ENCODE measurements around the gene PDE6B. TPM values are rescaled to one million over a fixed set of nuclear protein-coding genes. Genes with fewer than 3 reads are reported as not detected.

The PDE6B gene
- polyA plus RNA-seq, 1 donor from 2014 or later = 3.2 TPM

DNA sequence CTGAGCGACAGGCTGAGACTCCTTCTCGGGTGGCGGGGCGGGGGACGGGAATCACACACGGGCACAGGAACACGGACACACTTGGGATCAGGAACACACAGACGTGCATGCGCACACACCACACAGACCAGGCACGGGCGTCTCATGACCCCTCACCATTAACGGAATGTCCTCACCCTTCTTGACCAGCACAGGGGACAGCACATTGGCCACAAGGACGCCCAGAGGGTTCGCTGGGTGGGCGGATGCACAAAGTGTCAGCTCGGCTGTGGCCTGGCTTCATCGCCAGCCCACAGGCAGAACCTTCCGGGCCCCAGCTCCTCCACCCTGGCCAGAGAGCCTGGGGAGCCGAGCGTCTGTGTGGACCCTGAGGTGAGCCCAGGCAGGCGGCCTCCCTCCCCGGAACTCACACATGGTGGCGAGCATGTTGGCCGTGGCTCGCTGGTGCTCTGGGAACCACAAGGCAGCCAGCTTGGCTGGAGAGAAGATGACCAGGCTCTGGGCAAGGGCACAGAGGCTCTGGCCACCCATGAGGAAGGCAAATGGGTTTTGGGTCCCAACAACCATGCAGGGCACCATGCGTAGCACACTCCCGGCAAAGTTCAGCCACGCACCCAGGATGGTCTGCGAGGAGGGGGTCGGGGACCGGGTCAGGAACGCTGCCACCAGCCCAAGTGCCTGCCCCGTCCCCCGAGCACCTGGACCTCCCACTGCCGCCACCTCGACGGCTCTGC, 60.5 kb downstream of the PDE6B start:
- no peaks in the 10 kb centered on the region for H3K9me3 ChIP-seq (ENCODE audit: low read length)
- no peaks in the 10 kb centered on the region for H4K20me1 ChIP-seq (ENCODE audit: insufficient read depth)
- no peak overlapping the region for H3K4me2 ChIP-seq (ENCODE audit: low read length)
- no peaks in the 10 kb centered on the region for H3K79me2 ChIP-seq (replicated peaks; ENCODE audit: insufficient read depth, low read length)
- no peaks in the 10 kb centered on the region for H3F3A ChIP-seq (ENCODE audit: insufficient read depth, low read length, poor library complexity, severe bottlenecking)
- no peak overlapping the region for H2AFZ ChIP-seq (ENCODE audit: low read depth, low read length)
- no peak for TF ChIP-seq EZH2 (IDR thresholded peaks at IDR 0.05; ENCODE audit: borderline replicate concordance, insufficient read depth, low read length, poor library complexity, severe bottlenecking)
- TF ChIP-seq RAD21 (conservative IDR thresholded peaks at IDR 0.05) = no peak
- no peak for TF ChIP-seq SMC3 (conservative IDR thresholded peaks at IDR 0.05; ENCODE audit: poor library complexity)
- no peak for TF ChIP-seq POLR2AphosphoS5 (IDR thresholded peaks at IDR 0.05)
- no peaks in the 10 kb centered on the region for H3K36me3 ChIP-seq (ENCODE audit: insufficient read depth, low read length)
- no peaks in the 10 kb centered on the region for H3K9me2 ChIP-seq (ENCODE audit: insufficient read depth, low read length)
- no peak overlapping the region for H3K4me3 ChIP-seq (ENCODE audit: low read length)
- no peak overlapping the region for H3K9ac ChIP-seq (ENCODE audit: low read length)
- H3K27me3 ChIP-seq (ENCODE audit: insufficient read depth, low read depth, low read length) = peaks cover 7% of the 10 kb centered on the region
- no peak overlapping the region for H3K27ac ChIP-seq (ENCODE audit: low read length)

DNA sequence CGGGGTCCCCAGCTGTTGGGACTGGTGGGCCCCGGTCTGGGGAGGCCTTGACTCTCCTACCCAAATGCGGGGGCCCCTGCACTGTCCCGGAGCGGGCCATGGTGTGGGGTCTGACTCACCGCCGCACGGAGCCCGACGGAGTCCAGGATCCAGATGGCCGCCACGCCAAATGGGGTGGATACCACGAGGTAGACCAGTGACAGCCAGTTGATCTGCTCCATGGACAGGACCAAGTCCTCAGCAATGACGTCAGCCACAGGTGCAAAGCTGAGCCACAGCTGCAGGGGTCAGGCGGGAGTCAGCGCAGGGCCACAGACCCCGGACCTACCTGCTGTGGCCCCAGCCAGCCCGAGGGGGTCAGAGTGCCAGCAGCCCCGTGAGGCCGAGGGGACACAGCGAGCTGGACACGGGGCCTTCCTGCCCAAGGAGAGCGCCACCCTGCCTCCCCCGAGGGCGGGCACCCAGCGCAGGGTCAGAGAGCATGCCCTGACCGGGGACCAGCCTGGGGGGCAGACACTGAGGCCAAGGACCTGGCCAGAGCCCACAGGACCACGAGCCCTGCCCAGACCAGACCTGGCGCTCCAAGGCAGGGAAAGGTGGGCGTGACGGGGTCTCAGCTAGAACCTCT, 61.2 kb downstream of the PDE6B start:
- Histone ChIP-seq H2AFZ (ENCODE audit: low read depth, low read length) (no peak overlapping the region), H3K36me3 (ENCODE audit: insufficient read depth, low read length) (no peaks in the 10 kb centered on the region), H3K9me2 (ENCODE audit: insufficient read depth, low read length) (no peaks in the 10 kb centered on the region), H3K4me3 (ENCODE audit: low read length) (no peak overlapping the region), H3K9me3 (ENCODE audit: low read length) (no peaks in the 10 kb centered on the region), H3K27me3 (ENCODE audit: insufficient read depth, low read depth, low read length) (peaks cover 7% of the 10 kb centered on the region), H3F3A (ENCODE audit: insufficient read depth, low read length, poor library complexity, severe bottlenecking) (no peaks in the 10 kb centered on the region), H3K9ac (ENCODE audit: low read length) (no peak overlapping the region), H3K79me2 (replicated peaks; ENCODE audit: insufficient read depth, low read length) (no peaks in the 10 kb centered on the region), H3K4me2 (ENCODE audit: low read length) (no peak overlapping the region), H4K20me1 (ENCODE audit: insufficient read depth) (no peaks in the 10 kb centered on the region), H3K27ac (ENCODE audit: low read length) (no peak overlapping the region)
- TF ChIP-seq SMC3 (conservative IDR thresholded peaks at IDR 0.05; ENCODE audit: poor library complexity) = no peak
- TF ChIP-seq RAD21 (conservative IDR thresholded peaks at IDR 0.05) = no peak
- TF ChIP-seq, protein P1, sequence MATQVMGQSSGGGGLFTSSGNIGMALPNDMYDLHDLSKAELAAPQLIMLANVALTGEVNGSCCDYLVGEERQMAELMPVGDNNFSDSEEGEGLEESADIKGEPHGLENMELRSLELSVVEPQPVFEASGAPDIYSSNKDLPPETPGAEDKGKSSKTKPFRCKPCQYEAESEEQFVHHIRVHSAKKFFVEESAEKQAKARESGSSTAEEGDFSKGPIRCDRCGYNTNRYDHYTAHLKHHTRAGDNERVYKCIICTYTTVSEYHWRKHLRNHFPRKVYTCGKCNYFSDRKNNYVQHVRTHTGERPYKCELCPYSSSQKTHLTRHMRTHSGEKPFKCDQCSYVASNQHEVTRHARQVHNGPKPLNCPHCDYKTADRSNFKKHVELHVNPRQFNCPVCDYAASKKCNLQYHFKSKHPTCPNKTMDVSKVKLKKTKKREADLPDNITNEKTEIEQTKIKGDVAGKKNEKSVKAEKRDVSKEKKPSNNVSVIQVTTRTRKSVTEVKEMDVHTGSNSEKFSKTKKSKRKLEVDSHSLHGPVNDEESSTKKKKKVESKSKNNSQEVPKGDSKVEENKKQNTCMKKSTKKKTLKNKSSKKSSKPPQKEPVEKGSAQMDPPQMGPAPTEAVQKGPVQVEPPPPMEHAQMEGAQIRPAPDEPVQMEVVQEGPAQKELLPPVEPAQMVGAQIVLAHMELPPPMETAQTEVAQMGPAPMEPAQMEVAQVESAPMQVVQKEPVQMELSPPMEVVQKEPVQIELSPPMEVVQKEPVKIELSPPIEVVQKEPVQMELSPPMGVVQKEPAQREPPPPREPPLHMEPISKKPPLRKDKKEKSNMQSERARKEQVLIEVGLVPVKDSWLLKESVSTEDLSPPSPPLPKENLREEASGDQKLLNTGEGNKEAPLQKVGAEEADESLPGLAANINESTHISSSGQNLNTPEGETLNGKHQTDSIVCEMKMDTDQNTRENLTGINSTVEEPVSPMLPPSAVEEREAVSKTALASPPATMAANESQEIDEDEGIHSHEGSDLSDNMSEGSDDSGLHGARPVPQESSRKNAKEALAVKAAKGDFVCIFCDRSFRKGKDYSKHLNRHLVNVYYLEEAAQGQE (IDR thresholded peaks at IDR 0.05; ENCODE audit: borderline replicate concordance) = no peak
- TF ChIP-seq, protein P2, sequence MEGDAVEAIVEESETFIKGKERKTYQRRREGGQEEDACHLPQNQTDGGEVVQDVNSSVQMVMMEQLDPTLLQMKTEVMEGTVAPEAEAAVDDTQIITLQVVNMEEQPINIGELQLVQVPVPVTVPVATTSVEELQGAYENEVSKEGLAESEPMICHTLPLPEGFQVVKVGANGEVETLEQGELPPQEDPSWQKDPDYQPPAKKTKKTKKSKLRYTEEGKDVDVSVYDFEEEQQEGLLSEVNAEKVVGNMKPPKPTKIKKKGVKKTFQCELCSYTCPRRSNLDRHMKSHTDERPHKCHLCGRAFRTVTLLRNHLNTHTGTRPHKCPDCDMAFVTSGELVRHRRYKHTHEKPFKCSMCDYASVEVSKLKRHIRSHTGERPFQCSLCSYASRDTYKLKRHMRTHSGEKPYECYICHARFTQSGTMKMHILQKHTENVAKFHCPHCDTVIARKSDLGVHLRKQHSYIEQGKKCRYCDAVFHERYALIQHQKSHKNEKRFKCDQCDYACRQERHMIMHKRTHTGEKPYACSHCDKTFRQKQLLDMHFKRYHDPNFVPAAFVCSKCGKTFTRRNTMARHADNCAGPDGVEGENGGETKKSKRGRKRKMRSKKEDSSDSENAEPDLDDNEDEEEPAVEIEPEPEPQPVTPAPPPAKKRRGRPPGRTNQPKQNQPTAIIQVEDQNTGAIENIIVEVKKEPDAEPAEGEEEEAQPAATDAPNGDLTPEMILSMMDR (IDR thresholded peaks at IDR 0.05; ENCODE audit: poor library complexity, severe bottlenecking) = no peak
- no peak for TF ChIP-seq EZH2 (IDR thresholded peaks at IDR 0.05; ENCODE audit: borderline replicate concordance, insufficient read depth, low read length, poor library complexity, severe bottlenecking)
- TF ChIP-seq TAF1 (IDR thresholded peaks at IDR 0.05; ENCODE audit: low read depth) = no peak
- no peak for TF ChIP-seq EP300 (conservative IDR thresholded peaks at IDR 0.05; ENCODE audit: poor library complexity, severe bottlenecking)
- TF ChIP-seq MXI1 (conservative IDR thresholded peaks at IDR 0.05; ENCODE audit: poor library complexity, severe bottlenecking) = no peak
- no peak for TF ChIP-seq POLR2AphosphoS5 (IDR thresholded peaks at IDR 0.05)
